WTC11 (cell line): Measurements from ENCODE around the gene FRMD8.

Source experiments
- ATF3 ChIP-seq: sonication (generic); formaldehyde crosslinking; conservative IDR thresholded peaks from 2 replicates; pipeline ENCODE4 v1.8.1; 2022; ENCODE audit warnings: mild to moderate bottlenecking, missing genetic modification reagents
- ATF6 ChIP-seq: sonication (generic); formaldehyde crosslinking; IDR thresholded peaks from 2 replicates; pipeline ENCODE4 v1.8.1; 2023; ENCODE audit warnings: mild to moderate bottlenecking, missing genetic modification reagents
- CREM ChIP-seq: sonication (generic); formaldehyde crosslinking; IDR thresholded peaks from 2 replicates; pipeline ENCODE4 v1.8.1; 2022; ENCODE audit warnings: mild to moderate bottlenecking, missing genetic modification reagents, moderate library complexity
- CTCF ChIP-seq: fragments of 200-600 bp; IDR thresholded peaks from 2 replicates; pipeline ENCODE4 v1.8.0; 2022; ENCODE audit warnings: antibody characterized with exemption
- KAT7 ChIP-seq: sonication (generic); formaldehyde crosslinking; IDR thresholded peaks from 2 replicates; pipeline ENCODE4 v1.8.1; 2023; ENCODE audit warnings: missing genetic modification reagents, mild to moderate bottlenecking, borderline replicate concordance
- MAX ChIP-seq: sonication (generic); formaldehyde crosslinking; IDR thresholded peaks from 2 replicates; pipeline ENCODE4 v1.8.0; 2022; ENCODE audit warnings: mild to moderate bottlenecking, missing genetic modification reagents
- MXD4 ChIP-seq: fragments of 250-450 bp; sonication (Bioruptor Pico); IDR thresholded peaks from 2 replicates; pipeline ENCODE4 v1.8.0; 2021; ENCODE audit warnings: mild to moderate bottlenecking, moderate library complexity, borderline replicate concordance
- NFE2L1 ChIP-seq: sonication (generic); formaldehyde crosslinking; IDR thresholded peaks from 2 replicates; pipeline ENCODE4 v1.8.1; 2023; ENCODE audit warnings: missing genetic modification reagents
- TCF7 ChIP-seq: sonication (generic); formaldehyde crosslinking; IDR thresholded peaks from 2 replicates; pipeline ENCODE4 v1.8.0; 2022; ENCODE audit warnings: mild to moderate bottlenecking, low read depth, missing genetic modification reagents, moderate library complexity
- ZBTB21 ChIP-seq: sonication (generic); formaldehyde crosslinking; IDR thresholded peaks from 2 replicates; pipeline ENCODE4 v1.8.1; 2023; ENCODE audit warnings: mild to moderate bottlenecking, missing genetic modification reagents, borderline replicate concordance
- ZNF263 ChIP-seq: sonication (generic); formaldehyde crosslinking; IDR thresholded peaks from 2 replicates; pipeline ENCODE4 v1.8.1; 2022; ENCODE audit warnings: low read depth, mild to moderate bottlenecking, moderate library complexity, missing genetic modification reagents
- ZNF512 ChIP-seq: sonication (generic); formaldehyde crosslinking; IDR thresholded peaks from 2 replicates; pipeline ENCODE4 v1.8.1; 2022; ENCODE audit warnings: missing genetic modification reagents, borderline replicate concordance

- TF ChIP-seq ZNF512 (CRISPR knock-in tag) (no peak), CTCF (no peak), ATF3 (CRISPR knock-in tag) (no peak), ZNF263 (CRISPR knock-in tag) (no peak), CREM (CRISPR knock-in tag) (no peak), MAX (CRISPR knock-in tag) (no peak), ATF6 (no peak), TCF7 (no peak), MXD4 (CRISPR knock-in tag) (no peak), ZBTB21 (CRISPR knock-in tag) (no peak), NFE2L1 (CRISPR knock-in tag) (no peak), KAT7 (no peak)
Measured at GRCh38 chr11:65398362-65398910, 12.0 kb downstream of the FRMD8 start.
